Activated T-helper 1 cell treated with anti-CD3 and anti-CD28 coated beads, Interleukin-12 subunit alpha, Interleukin-12 subunit beta, Interleukin-2, Interleukin-4 antibody, amounts not matched to agents 30 ng/mL and 10 ng/mL and 1 ng/mL, durations not matched to agents 14 hours and 24 hours and 36 hours (primary cell): ENCODE results near the gene OTUD6A. TPM values are rescaled to one million over a fixed set of nuclear protein-coding genes. Genes with fewer than 3 reads are reported as not detected.
"Not testable (repeated sequence)": the region's sequence is repeated elsewhere in the genome, so short reads cannot be mapped to it uniquely, and the experiment has no call there.

Experiments used
- DNase-seq: peaks from one replicate; pipeline ENCODE4 v3.0.0; 2021; ENCODE audit warnings: low spot score
- H3K27ac Mint-ChIP-seq: one replicate; pipeline ENCODE4 v1.8.0; 2021; ENCODE audit warnings: mild to moderate bottlenecking, mixed read lengths
- H3K27me3 Mint-ChIP-seq: one replicate; pipeline ENCODE4 v1.8.0; 2022; ENCODE audit warnings: mild to moderate bottlenecking, moderate library complexity, mixed read lengths; ENCODE audit not compliant: insufficient read depth
- H3K36me3 Mint-ChIP-seq: one replicate; pipeline ENCODE4 v1.8.0; 2021; ENCODE audit warnings: low read depth, mixed read lengths
- H3K4me1 Mint-ChIP-seq: one replicate; pipeline ENCODE4 v1.8.0; 2021; ENCODE audit warnings: low read depth, mixed read lengths
- H3K4me3 Mint-ChIP-seq: one replicate; pipeline ENCODE4 v1.8.0; 2021; ENCODE audit warnings: mild to moderate bottlenecking, moderate library complexity, mixed read lengths
- H3K9me3 Mint-ChIP-seq: one replicate; pipeline ENCODE4 v1.8.0; 2021; ENCODE audit warnings: mixed read lengths
- intact Hi-C: fragments of 100-400 bp; cut with micrococcal nuclease; formaldehyde crosslinking; loops from one replicate; pipeline ENCODE4 v1.15.1; 2024
- total RNA-seq: library from RNA; stranded (reverse); gene quantifications from 2 replicates; pipeline ENCODE4 v1.2.3, GENCODE V29; 2022

OTUD6A gene
- total RNA-seq, 1 donor from 2014 or later: not detected

DNA sequence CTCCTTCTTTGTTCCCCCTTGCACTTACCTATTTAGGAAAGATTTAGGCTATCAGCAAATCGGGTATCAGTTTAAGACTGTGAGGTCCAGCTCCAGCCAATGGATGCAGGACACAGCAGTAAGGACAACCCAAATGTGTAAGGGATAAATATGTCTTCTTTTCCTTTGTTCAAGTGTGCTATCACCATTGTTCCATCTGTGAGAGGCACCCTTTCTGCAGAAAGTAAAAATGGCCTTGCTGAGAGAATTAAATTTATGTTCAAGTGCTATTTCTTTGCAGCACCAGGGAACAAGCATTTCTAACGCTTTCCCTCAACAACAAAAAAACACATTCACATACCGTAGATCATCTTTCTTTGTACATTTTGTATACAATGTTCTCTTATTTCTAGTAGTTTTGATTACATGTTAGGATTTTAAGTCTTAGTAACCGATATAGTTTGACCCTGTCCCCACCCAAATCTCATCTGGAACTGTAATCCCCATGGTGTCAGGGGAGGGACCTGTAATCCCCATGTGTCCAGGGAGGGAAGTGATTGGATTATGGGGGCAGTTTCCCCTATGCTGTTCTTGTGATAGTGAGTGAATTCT is 49.3 kb downstream of the OTUD6A start:
- intact Hi-C loops, H3K27ac Mint-ChIP-seq: not testable (repeated sequence)

More for the DNA sequence above, 49.3 kb downstream of the OTUD6A start:
- not testable (repeated sequence) for H3K4me3 Mint-ChIP-seq, H3K4me1 Mint-ChIP-seq, H3K36me3 Mint-ChIP-seq, H3K9me3 Mint-ChIP-seq, DNase-seq, H3K27me3 Mint-ChIP-seq

Other genes with a start within 250 kb of the OTUD6A start
- not detected in 2 replicates for gene AWAT2, start 12.5 kb upstream of the OTUD6A start, total RNA-seq
- gene IGBP1, start 71.0 kb downstream of the OTUD6A start, total RNA-seq: 29.4 and 29.8 TPM in 2 replicates
- not detected in 2 replicates for gene DGAT2L6, start 115.0 kb downstream of the OTUD6A start, total RNA-seq
- not detected in 2 replicates for gene AWAT1, start 172.2 kb downstream of the OTUD6A start, total RNA-seq
- gene P2RY4, start 197.7 kb downstream of the OTUD6A start, total RNA-seq: 0.27 TPM in 1 of 2 replicates, not detected in the other
- not detected in 2 replicates for gene ARR3, start 205.9 kb downstream of the OTUD6A start, total RNA-seq
- gene RAB41, start 219.7 kb downstream of the OTUD6A start, total RNA-seq: not detected in 2 replicates
- 28.7 and 31.9 TPM in 2 replicates for gene PDZD11, start 227.5 kb downstream of the OTUD6A start, total RNA-seq
- gene KIF4A, start 227.6 kb downstream of the OTUD6A start, total RNA-seq: 18.7 and 19.4 TPM in 2 replicates